ENCODE results near the gene NBEAL2. TPM values are rescaled to one million over a fixed set of nuclear protein-coding genes. Genes with fewer than 3 reads are reported as not detected.

The NBEAL2 gene
- total and polyA plus RNA-seq, 2 of the 8 experiments (the other 6 are each of a cell fraction or from before 2014, with no cell fraction given): 27.3 to 46.9 TPM

DNA sequence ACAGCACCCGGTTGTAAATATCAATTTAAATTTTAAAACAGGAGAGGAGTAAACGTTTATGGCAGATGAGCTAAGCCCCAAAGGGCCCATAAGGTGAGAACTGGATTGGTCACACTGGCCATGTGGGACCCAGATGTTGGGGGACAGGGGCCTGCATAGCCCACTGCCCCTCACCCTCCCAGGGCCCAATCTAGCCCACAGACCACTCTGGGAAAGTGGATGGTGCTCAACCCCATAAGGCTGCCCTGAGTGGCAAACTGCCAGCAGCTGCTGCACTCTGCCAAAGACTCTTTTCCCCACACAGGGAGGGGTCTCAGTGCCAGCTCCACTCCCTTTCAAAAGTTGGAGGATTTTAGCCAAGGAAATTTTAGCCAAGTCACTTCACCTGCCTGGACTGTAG lies 45.4 kb upstream of the NBEAL2 start:
- no peak for FAIRE-seq
- H3K4me3 ChIP-seq (ENCODE audit: extremely low read depth in 1 of 4, insufficient read depth in 2 of 4, low read depth in 3 of 4, low read length in 4 of 4): no peak overlapping the region
- H3K4me1 ChIP-seq (replicated peaks in 1 of 4; ENCODE audit: control insufficient read depth in 3 of 4, insufficient read depth in 4 of 4, low read length in 3 of 4): peaks cover 4 to 14% (median 10%) of the 10 kb centered on the region in 4 experiments; a peak in 6 of 7 replicates
- H3K18ac ChIP-seq (ENCODE audit: extremely low read depth, low read length): no peak overlapping the region
- no peak overlapping the region for H3K14ac ChIP-seq (ENCODE audit: insufficient read length)
- H2BK20ac ChIP-seq (ENCODE audit: low read length): no peak overlapping the region
- H4K8ac ChIP-seq (ENCODE audit: extremely low read depth, insufficient read depth, low read length): no peak overlapping the region
- no peak overlapping the region for H3K4ac ChIP-seq (replicated peaks; ENCODE audit: insufficient read length, low read depth, low read length)
- peaks cover 0 to 15% (median 1%) of the 10 kb centered on the region in 4 experiments; a peak in 6 of 8 replicates for H3K36me3 ChIP-seq (ENCODE audit: control insufficient read depth in 2 of 4, insufficient read depth in 4 of 4, low read length in 3 of 4)
- no peak overlapping the region for H3K4me2 ChIP-seq (ENCODE audit: insufficient read depth in 1 of 2, low read depth in 2 of 2, low read length in 2 of 2)
- peaks cover 21% of the 10 kb centered on the region for H3K79me1 ChIP-seq (ENCODE audit: low read depth, low read length)
- DNase-seq (ENCODE audit: low read depth in 1 of 2, low spot score in 2 of 2): no peak
- H4K91ac ChIP-seq (replicated peaks; ENCODE audit: insufficient read length, low read length): no peak overlapping the region
- no peak overlapping the region for H4K5ac ChIP-seq (ENCODE audit: insufficient read length, low read depth, low read length)
- H3K23me2 ChIP-seq (ENCODE audit: low read depth, low read length): no peaks in the 10 kb centered on the region
- H2BK120ac ChIP-seq (replicated peaks; ENCODE audit: low read depth, low read length): no peak overlapping the region
- no peak overlapping the region for H3K56ac ChIP-seq (replicated peaks; ENCODE audit: insufficient read length, low read depth, low read length)
- no peak overlapping the region for H2AFZ ChIP-seq (ENCODE audit: low read length)
- no peak overlapping the region for H2AK5ac ChIP-seq (ENCODE audit: low read depth, low read length)
- no peak overlapping the region for H2BK15ac ChIP-seq (ENCODE audit: low read length)
- H3K23ac ChIP-seq (ENCODE audit: insufficient read length): no peak overlapping the region
- TF ChIP-seq JUND (IDR thresholded peaks at IDR 0.05; ENCODE audit: low read length): no peak
- no peak for TF ChIP-seq GTF2F1 (IDR thresholded peaks at IDR 0.05; ENCODE audit: borderline replicate concordance, low read depth, low read length)
- TF ChIP-seq, protein P1, sequence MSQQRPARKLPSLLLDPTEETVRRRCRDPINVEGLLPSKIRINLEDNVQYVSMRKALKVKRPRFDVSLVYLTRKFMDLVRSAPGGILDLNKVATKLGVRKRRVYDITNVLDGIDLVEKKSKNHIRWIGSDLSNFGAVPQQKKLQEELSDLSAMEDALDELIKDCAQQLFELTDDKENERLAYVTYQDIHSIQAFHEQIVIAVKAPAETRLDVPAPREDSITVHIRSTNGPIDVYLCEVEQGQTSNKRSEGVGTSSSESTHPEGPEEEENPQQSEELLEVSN (IDR thresholded peaks at IDR 0.05): no peak
- TF ChIP-seq SP2 (IDR thresholded peaks at IDR 0.05; ENCODE audit: low read length): no peak
- no peak for TF ChIP-seq POLR2A (IDR thresholded peaks at IDR 0.05; ENCODE audit: control extremely low read depth in 1 of 2, low read depth in 2 of 2, low read length in 2 of 2)
- TF ChIP-seq TAF7 (optimal IDR thresholded peaks at IDR 0.05; ENCODE audit: borderline replicate concordance, low read depth, low read length): no peak
- TF ChIP-seq SIRT6 (IDR thresholded peaks at IDR 0.05; ENCODE audit: low read length): no peak
- TF ChIP-seq HDAC2 (IDR thresholded peaks at IDR 0.05; ENCODE audit: borderline replicate concordance in 1 of 2, low read depth in 2 of 2, low read length in 2 of 2): no peak
- no peak for TF ChIP-seq ZNF274 (IDR thresholded peaks at IDR 0.05; ENCODE audit: borderline replicate concordance, extremely low read depth, low read length)
- TF ChIP-seq RBBP5 (IDR thresholded peaks at IDR 0.05; ENCODE audit: borderline replicate concordance, low read depth, low read length): no peak
- no peak for TF ChIP-seq BACH1 (IDR thresholded peaks at IDR 0.05; ENCODE audit: low read length)
- no peaks in the 10 kb centered on the region for H3K27me3 ChIP-seq (replicated peaks in 1 of 4; ENCODE audit: control insufficient read depth in 3 of 4, extremely low read depth in 1 of 4, insufficient read depth in 3 of 4, low read length in 3 of 4)
- no peak overlapping the region for H3K9ac ChIP-seq (replicated peaks in 1 of 4; ENCODE audit: extremely low read depth in 1 of 4, low read depth in 3 of 4, low read length in 3 of 4)
- no peak overlapping the region for H2BK12ac ChIP-seq (ENCODE audit: low read depth, low read length)
- H3K27ac ChIP-seq (ENCODE audit: low read depth, low read length): no peak overlapping the region
- 86% methylated on average over 2 of the region's 2 CpGs; no CpG with 5 or more reads in 1 of the 2 experiments for WGBS, 2 experiments (ENCODE audit: extremely low coverage in 1 of 2, insufficient coverage in 1 of 2, insufficient read length in 1 of 2, insufficient replicate concordance in 2 of 2, low coverage in 1 of 2, low lambda C conversion rate in 2 of 2, missing lambda C conversion rate in 1 of 2)
- no peaks in the 10 kb centered on the region for H3K9me3 ChIP-seq (ENCODE audit: insufficient read depth in 2 of 2, low read depth in 1 of 2, low read length in 1 of 2)
- ChIA-PET CTCF (ENCODE audit: partially characterized antibody) (interaction anchor here (0.6 to 11.0 kb wide), 6 partner anchors 12 to 84 kb away, joined by 3 to 99 read pairs (median 6); no protein-coding TSS in a partner anchor), POLR2A (ENCODE audit: partially characterized antibody) (interaction anchor here (1.2 to 1.7 kb wide), 2 partner anchors 8 to 48 kb away, joined by 4 to 5 read pairs; no protein-coding TSS in a partner anchor)
- H3K79me2 ChIP-seq (ENCODE audit: control insufficient read depth in 1 of 2, insufficient read depth in 2 of 2, low read length in 2 of 2): peaks cover 0 to 47% of the 10 kb centered on the region in 2 experiments; a peak in 1 of 4 replicates
- no peak overlapping the region for H2BK5ac ChIP-seq (ENCODE audit: low read depth, low read length)
- H4K20me1 ChIP-seq (replicated peaks in 1 of 2; ENCODE audit: control insufficient read depth in 1 of 2, insufficient read depth in 2 of 2, low read length in 2 of 2): peaks cover 14 to 25% of the 10 kb centered on the region in 2 experiments
